NOMO-1 treated with DMSO at 0.1 percent for 48 hours (cell line): Measurements from ENCODE around the gene TMEM248.
A peak's percentile ranks its signal among the peaks of the same experiment; 100 is the strongest.
"Not testable (repeated sequence)": the region's sequence is repeated elsewhere in the genome, so short reads cannot be mapped to it uniquely, and the experiment has no call there.

Experiments used
- DNase-seq: peaks from one replicate; lab custom pipeline; 2025; ENCODE audit not compliant: unreplicated experiment; lab: John Stamatoyannopoulos, UW

Gene TMEM248

GRCh38 chr7:66908598-66908997 lies 12.4 kb upstream of the TMEM248 start:
- not testable (repeated sequence) for DNase-seq

DNA sequence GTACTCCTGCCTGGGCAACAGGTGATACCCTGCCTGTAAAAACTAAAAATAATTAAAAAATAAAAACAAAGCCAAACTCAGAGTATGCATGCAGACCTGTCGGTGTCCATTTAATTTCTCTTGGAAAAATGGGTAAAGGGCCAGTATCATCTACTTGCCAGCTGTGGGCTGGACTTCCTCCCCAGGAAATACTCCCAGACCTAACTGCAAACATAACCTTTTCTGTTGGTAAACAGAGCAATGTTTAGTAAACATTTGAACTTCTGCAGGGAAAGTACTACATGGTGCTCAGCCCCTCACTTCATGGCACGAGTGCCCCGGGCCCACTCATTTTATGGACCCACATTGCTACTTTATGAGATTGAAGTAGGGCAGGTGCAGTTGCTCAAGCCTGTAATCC lies 10.2 kb upstream of the TMEM248 start:
- no peak for DNase-seq

DNA sequence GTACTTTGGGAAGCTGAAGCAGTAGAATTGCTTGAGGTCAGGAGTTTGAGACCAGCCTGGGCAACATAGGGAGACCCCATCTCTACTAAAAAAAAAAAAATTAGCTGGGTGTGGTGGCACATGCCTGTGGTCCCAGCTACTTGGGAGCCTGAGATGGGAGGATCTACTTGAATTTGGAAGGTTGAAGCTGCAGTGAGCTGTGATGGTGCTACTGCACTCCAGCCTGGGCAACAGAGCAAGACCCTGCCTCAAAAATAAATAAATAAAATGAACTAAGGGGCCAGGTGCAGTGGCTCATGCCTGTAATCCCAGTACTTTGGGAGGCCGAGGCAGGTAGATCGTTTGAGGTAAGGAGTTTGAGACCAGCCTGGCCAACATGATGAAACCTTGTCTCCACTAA lies 9.8 kb upstream of the TMEM248 start:
- not testable (repeated sequence) for DNase-seq

DNA sequence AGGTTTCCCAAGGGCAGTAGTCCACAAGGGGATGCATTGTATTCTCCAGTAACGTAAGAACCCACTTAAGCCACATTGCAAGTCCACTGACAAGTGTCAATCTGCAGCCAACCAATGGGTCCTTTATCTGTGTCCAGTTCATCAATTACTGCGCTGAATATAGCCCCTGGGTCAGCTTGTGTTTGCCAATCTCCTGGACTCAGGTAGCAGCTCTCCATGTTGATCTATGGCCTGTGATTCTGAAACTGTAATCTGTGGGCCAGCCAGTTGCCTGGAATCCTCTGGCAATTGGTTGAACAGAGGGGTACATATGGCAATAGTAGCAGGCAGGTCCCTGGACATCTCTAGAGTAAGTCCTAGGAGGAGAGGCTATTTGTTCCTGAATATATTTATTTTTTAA lies 8.8 kb upstream of the TMEM248 start:
- no peak for DNase-seq

- DNase-seq, result no peak
These were observed 7.6 kb upstream of the TMEM248 start for GRCh38 chr7:66913118-66914037.

DNA sequence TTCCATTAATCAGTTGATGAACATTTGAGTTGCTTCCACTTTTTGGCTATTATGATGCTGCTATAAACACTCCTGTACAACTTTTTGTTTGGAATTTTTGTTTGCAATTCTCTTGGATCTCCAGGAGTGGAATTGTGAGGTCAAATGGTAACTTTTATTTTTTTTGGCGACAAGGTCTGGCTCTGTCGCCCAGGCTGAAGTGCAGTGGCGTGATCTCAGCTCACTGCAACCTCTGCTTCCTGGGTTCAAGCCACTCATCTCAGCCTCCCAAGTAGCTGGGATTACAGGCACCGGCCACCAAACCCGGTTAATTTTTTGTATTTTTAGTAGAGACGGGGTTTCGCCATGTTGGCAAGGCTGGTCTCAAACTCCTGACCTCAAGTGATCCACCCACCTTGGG lies 3.1 kb upstream of the TMEM248 start:
- not testable (repeated sequence) for DNase-seq

- no peak for DNase-seq
These were observed 1.7 kb upstream of the TMEM248 start for GRCh38 chr7:66919304-66919703.

DNA sequence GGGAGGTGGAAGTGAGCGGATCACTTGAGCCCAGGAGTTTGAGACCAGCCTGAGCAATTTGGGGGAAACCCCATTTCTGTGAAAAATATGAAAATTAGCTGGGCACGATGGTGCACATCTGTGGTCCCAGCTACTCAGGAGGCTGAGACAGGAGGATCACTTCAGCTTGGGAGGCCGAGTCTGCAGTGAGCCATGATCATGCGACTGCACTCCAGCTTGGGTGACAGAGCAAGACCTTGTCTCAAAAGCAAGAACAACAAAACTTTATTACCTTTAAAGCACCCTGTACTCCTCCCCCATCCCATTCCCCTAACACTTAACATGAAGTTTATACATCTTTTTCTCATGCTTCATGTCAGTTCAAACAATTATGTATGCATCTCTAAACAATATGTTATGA lies 1.3 kb upstream of the TMEM248 start:
- no peak for DNase-seq

- DNase-seq, result no peak
These were observed 769 bp upstream of the TMEM248 start for GRCh38 chr7:66920256-66920655.

GRCh38 chr7:66921396-66921917 lies 432 bp downstream of the TMEM248 start:
- DNase-seq, result no peak

DNA sequence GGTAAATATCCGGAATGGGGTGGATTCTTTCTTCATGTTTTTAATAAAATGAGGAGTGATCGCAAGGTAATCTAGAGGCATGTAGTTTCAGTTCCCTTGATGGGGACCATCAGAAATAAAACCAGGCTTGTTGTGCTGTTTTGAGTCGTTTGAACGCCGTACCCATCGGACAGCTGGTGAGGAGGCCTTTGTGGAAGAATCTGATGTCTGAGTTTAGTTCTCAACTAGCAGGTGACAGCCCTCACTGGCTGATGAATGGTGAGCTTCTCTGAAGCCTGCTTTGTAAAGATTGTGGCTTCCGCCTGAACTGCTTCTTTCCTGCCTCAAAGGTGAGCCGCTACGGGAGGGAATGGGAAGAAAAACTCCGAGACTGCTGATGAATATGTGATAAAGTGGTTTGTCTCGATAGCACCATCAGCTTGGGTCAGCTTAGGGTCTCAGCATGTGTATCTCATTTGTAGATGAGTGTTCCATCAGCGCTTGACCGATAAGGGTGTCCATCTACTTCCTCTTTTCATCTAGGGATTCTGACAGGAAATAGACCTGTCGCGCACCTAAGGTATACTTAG lies 977 bp downstream of the TMEM248 start:
- peak; percentile 59 for DNase-seq

DNA sequence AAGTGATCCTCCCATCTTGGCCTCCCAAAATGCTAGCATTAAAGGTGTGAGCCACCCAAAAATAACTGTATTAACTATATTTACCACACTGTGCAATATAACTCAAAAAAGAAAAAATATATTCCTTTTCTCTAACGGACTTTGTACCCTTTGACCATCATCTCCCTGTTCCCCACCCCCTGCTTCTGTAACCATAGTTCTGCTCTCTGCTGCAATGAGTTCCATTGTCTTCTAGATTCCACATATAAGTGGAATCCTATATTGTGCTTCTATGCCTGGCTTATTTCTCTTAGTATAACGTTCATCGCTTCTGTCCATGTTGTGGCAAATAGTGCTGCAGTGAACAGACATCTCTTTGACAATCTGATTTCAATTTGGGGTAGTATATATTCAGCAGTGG lies 4.2 kb downstream of the TMEM248 start:
- DNase-seq, result no peak

GRCh38 chr7:66927348-66927948 lies 6.4 kb downstream of the TMEM248 start:
- no peak for DNase-seq

DNA sequence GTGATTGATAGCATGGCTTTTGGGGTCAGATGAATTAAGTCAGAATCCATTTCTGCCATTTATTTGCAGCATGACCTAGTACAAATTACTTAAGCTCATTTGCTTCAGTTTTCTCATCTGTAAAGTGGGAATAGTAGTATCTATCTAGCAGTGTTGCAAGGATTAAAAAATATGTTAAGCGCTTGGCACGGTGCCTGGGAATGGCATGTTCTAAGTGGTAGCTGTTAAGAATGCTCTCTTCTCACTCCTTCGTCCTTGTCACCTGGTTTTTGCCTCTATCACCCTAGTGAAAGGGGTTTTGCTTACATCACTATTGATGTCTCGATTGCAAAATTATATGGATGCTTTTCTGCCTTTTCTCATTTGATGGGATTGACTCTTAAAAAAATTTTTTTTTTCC lies 7.4 kb downstream of the TMEM248 start:
- no peak for DNase-seq

DNA sequence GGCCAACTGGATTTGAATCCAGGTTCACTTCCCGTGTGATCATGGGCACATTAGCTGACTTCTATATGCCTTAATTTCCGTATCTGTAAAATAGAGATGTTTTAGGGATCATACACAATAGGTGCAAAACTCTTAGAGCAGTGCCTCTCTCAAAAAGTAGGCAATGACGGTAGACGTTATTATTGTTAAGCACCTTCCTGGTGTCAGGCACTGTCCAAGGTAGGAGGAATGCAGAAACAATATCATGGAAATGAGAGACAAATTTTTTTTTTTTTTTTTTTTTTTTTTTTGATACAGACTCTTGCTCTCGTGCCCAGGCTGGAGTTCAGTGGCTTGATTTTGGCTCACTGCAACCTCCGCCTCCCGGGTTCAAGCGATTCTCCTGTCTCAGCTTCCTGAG lies 8.1 kb downstream of the TMEM248 start:
- DNase-seq, result no peak

GRCh38 chr7:66929935-66930334 lies 8.9 kb downstream of the TMEM248 start:
- DNase-seq, result no peak

- DNase-seq, result no peak
These were observed 9.3 kb downstream of the TMEM248 start for GRCh38 chr7:66930341-66930740.

- no peak for DNase-seq
These were observed 12.4 kb downstream of the TMEM248 start for GRCh38 chr7:66933469-66933868.

DNA sequence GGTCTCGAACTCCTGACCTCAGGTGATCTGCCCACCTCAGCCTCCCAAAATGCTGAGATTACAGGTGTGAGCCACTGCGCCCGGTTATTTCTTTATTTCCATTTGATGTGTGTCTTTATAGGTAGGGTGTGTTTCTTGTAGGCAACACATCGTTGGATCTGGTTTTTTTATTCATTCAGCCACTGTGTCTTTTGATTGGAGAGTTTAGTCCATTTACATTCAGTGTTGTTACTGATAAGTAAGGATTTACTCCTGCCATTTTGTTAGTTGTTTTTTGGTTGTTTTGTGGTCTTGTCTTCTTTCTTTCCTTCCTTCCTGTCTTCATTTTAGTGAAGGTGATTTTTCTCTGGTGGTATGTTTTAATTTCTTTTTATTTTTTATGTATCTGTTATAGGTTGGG lies 16.9 kb downstream of the TMEM248 start:
- no peak for DNase-seq

GRCh38 chr7:66939325-66939724 lies 18.3 kb downstream of the TMEM248 start:
- DNase-seq, result no peak

- DNase-seq, result no peak
These were observed 25.5 kb downstream of the TMEM248 start for GRCh38 chr7:66946545-66946944.
